GM18909 (cell line): ENCODE measurements around the gene PRPF8.
"Not testable (repeated sequence)": the region's sequence is repeated elsewhere in the genome, so short reads cannot be mapped to it uniquely, and the experiment has no call there.

Experiments used
- ATAC-seq: cut with Tn5 transposase; IDR thresholded peaks from one replicate; pipeline ENCODE4 v1.9.1; 2021; ENCODE audit warnings: mild to moderate bottlenecking; ENCODE audit not compliant: unreplicated experiment, poor library complexity

Gene PRPF8

GRCh38 chr17:1684378-1685189 is at the start of gene PRPF8:
PRPF8 (minus strand) TSS chr17:1684867; CDS start chr17:1684571, 296 bp downstream.
- peak; percentile 96 for ATAC-seq

- no peak for ATAC-seq
These were observed 49.1 kb upstream of the PRPF8 start for GRCh38 chr17:1733759-1734158.

GRCh38 chr17:1732833-1733321 is 48.2 kb upstream of the PRPF8 start:
- ATAC-seq, result no peak

- no peak for ATAC-seq
These were observed 47.7 kb upstream of the PRPF8 start for GRCh38 chr17:1732241-1732832.

GRCh38 chr17:1731194-1731506 is 46.5 kb upstream of the PRPF8 start:
- no peak for ATAC-seq

- no peak for ATAC-seq
These were observed 45.9 kb upstream of the PRPF8 start for GRCh38 chr17:1730326-1731193.

- ATAC-seq, result no peak
These were observed 45.3 kb upstream of the PRPF8 start for GRCh38 chr17:1729966-1730325.

GRCh38 chr17:1727876-1728630 is 43.4 kb upstream of the PRPF8 start:
- ATAC-seq, result no peak

- no peak for ATAC-seq
These were observed 42.7 kb upstream of the PRPF8 start for GRCh38 chr17:1727258-1727789.

GRCh38 chr17:1726626-1727257 is 42.1 kb upstream of the PRPF8 start:
- ATAC-seq, result no peak

- no peak for ATAC-seq
These were observed 41.2 kb upstream of the PRPF8 start for GRCh38 chr17:1725642-1726511.

- ATAC-seq, result peak; percentile 37
These were observed 40.4 kb upstream of the PRPF8 start for GRCh38 chr17:1724869-1725641.

- ATAC-seq, result peak; percentile 62
These were observed 39.7 kb upstream of the PRPF8 start, which contains the start of gene WDR81 for GRCh38 chr17:1724351-1724868. WDR81 (plus strand) TSS chr17:1724704; CDS start chr17:1724960, 256 bp downstream.

GRCh38 chr17:1722022-1722421 is 37.4 kb upstream of the PRPF8 start:
- not testable (repeated sequence) for ATAC-seq

- ATAC-seq, result no peak
These were observed 36.3 kb upstream of the PRPF8 start for GRCh38 chr17:1720856-1721386.

GRCh38 chr17:1718362-1719165 is 33.9 kb upstream of the PRPF8 start:
- no peak for ATAC-seq
